SK-MEL-5 (cell line): ENCODE data around the gene CEP63. TPM values are rescaled to one million over a fixed set of nuclear protein-coding genes. Genes with fewer than 3 reads are reported as not detected.
A peak's percentile ranks its signal among the peaks of the same experiment; 100 is the strongest.
"Not testable (repeated sequence)": the region's sequence is repeated elsewhere in the genome, so short reads cannot be mapped to it uniquely, and the experiment has no call there.

Source experiments
- DNase-seq: peaks from one replicate; pipeline ENCODE4 v3.0.0-alpha.2; 2016; ENCODE audit warnings: low read depth, low spot score
- in situ Hi-C: cut with HindIII; loops from 2 replicates; pipeline ENCODE4 v1.10.0; 2016; ENCODE audit warnings: low sequenced_read_pairs, high pct_unique_total_duplicates, low pct_unique_long_range_greater_than_20kb
- total RNA-seq: library from RNA; depleted of rRNA; stranded (reverse); fragments of >200 nt; shearing (Covaris generic); gene quantifications from 2 replicates; pipeline ENCODE4 v1.2.3, GENCODE V29; 2014

CEP63 gene
- total RNA-seq, 1 experiment from 2014 or later, result 32.2 TPM

DNA sequence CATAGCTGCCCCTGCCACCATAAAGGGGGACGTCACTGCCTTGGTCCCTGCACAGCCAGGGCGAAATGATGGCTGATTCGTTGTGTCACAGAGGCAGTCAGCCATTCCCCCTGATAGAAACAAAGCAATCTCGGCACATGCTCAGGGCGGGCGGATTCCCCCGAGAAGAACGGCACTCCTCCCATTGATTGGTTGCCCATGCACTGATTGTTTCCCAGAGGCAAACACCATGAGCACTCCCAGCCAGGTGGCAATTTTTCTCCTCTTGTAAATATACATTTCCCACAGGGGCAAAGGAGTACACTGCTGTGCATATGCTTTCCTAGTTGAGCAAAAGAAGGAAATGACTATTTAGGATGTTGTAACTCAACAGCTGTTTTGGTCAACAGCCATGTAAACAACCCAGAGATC lies 108.5 kb downstream of the CEP63 start:
- DNase-seq, result no peak
- in situ Hi-C loops, result no loop called here

DNA sequence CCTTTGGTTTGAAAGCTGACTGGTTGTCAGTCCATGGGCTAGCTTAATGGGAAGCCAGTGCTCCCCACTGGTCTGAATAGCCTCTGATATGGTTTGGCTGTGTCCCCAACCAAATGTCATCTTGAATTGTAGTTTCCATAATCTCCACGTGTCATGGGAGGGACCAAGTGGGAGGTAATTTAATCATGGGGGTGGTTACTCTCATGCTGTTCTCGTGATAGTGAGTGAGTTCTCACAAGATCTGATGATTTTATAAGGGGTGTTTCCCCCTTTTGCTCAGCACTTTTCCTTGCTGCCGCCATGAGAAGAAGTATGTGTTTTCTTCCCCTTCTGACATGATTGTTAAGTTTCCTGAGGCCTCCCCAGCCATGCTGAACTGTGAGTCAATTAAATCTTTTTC lies 109.1 kb downstream of the CEP63 start:
- DNase-seq, in situ Hi-C loops: not testable (repeated sequence)

DNA sequence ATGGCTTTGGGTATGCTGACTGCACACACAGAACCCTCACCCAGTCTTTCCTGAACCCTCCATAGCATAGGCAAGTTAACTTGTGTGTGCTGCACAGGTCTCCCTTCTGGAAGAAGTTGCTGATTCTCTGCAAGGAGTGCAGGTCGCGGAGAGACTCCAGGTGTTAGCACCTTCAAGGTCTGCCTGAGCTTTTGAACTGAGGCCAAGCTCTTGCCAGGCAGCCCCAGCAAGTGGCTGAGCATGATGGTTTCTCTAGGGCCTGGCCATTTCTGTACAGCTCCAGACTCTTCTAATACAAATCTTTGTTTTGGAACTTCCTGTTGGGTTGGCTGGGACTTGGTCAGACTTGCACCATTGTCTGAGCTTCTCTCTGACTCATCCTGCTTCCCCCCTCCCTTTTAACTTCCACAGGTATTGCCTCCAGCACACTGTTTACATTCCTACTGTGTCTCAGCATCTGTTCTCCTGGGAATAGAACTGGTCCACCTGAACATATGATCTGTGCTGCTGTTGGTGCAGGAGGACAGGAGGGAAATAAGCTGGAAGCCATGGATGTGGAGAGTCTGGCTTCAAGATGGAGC lies 111.6 kb downstream of the CEP63 start:
- in situ Hi-C loops, result no loop called here
- DNase-seq, result no peak

DNA sequence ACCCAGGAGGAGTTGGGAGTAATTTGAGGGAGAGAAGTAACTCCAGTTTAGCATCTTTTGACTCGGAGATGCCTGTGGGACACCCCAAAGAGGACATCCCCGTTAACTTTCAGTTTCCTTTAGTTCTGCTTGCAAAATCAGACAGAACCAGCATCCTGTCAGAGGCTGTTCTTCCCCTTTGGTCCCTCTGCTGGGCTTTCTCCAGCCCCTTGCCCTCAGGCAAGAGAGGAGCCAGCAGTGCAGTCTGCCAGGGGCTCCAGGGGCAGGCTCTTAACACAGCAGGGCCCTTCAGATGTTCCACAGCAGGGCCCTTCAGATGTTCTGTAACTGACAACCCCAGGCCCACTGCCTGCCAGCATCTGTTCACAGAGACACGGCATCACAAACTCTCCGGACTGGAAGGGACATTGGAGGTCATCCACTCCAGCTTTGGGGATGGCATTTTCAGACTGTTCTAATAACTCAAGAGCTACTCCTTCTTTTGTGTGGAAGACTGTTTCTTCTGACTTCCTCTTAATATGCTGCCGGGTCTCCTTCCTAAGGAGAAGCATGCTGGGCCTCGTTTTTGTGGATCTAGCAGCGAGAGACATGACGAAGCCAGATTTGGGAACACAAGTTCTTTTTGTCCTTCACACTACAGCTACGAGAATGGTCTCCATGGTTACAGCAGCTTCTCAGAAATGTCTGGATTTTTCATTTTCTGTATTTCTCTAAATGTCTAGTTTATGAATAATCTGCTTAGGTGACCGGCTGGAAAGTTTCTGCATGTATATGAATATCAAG lies 113.1 kb downstream of the CEP63 start:
- no peak for DNase-seq
- in situ Hi-C loops, result no loop called here

DNA sequence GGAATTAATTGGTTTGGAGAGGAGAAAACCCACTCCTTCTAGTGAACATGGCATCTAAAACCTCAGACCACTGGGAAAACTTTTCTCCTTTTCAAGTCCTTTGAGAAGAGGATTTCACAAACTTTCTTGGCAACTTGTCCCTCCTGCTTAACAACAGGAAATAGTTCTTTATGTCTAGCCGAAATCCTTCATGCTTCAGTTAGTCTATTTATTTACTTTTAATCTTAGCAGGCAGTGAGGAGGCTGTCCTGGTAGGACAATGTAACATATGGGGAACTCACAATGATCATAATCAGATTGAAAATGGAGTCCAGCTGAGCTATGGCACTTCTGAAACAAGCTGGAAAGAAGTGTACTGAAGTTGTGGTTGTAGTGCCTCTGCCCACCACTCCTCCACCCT lies 114.3 kb downstream of the CEP63 start:
- DNase-seq, result no peak
- in situ Hi-C loops, result no loop called here

DNA sequence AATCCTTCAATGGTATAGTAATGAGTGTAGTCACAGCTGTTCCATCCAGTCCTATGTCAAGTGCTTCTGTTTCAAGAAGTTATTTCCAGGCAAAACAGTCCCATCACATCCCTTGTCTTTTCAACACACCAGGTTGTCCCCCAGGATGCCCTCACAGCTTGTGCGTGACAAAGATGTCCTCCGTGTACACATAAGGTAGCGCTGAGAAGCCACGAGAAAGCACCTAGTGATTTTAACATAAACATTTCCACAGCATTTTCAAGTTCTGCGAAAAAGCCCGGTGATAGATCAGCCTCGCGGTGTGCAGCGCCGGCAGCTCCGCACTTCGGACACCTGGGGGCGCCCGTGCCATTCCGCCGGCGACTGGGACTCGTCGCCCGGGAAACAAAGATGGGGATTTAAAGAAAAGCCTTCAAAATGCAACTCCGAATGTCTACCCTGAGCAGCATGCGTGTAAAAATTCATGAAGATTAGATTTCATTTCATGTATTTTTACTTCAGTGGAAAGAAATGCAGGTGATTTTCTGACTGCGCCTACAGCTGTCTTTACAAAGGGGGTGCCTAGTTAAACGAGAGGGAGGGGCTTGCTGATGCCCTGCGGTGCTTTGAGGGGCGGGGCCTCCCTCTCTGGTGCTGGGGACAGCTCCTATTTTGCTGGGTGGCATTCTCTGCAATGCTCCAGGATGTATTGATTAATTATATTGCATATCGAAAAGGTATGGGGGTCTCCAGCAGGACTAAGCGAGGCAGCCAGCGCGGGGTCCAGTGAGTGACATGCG lies 115.0 kb downstream of the CEP63 start:
- in situ Hi-C loops, result no loop called here
- DNase-seq, result peak; percentile 67

DNA sequence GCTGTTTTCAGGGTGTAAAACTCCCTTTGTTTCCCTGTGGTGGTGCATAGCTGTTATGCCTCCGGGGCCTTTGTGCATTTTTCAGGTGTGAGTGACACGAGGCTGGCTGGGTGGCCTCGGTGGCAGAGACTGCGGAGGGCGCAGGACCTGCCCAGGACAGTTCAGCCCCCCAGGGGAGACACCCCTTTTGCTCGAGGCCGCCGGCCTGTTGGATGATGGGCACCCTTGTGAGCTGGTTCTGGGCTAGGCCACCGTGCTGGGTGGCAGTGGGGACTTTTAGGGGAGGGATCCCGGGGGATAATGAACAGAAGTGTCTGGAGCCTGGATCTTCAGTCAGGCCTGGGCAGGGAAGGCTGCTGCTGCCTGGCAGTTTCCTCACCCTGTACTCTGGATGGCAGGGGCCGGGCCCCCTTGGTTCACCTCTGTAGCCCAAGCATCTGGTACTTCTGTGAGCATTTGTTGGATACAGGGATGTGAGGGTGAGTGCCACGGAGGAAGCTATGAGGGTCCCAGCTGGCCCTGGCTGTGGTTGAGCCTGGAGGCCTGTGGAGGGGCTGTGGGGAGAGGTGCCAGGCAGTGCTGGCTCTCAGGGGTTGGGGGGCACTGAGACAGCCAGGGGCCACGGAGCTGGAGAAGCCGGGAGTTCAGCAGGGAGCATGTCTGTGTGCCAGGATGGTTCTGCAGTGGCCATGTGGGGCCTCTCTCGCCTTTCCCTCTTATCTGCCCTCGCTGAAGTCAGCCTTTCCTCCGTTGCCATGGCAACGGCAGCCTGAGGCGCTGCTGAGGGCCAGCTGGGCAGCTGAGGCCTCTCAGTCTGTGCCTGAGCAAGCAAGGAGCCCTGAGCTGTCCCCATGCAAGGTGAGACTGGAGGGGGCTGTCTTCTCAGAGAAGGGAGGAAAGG lies 115.9 kb downstream of the CEP63 start:
- in situ Hi-C loops, result no loop called here
- no peak for DNase-seq

DNA sequence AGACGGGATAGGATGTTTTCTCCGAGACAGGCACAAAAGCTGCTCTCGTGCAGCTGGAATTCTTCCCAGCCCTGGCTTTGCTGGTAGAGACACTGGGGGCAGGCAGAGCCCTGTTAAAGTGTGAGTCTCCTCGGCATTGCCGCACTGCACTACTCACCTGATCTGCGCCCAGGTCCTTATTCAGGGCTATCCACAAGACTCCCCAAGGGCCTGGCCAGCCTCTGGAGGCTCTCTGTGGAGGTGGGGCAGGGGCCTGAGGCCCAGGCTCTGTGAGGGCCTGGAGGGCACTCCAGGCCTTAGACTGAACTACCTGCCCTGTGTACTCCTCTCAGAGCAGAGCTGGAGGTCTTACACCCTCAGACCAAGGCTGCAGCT lies 116.6 kb downstream of the CEP63 start:
- in situ Hi-C loops, result no loop called here
- no peak for DNase-seq

DNA sequence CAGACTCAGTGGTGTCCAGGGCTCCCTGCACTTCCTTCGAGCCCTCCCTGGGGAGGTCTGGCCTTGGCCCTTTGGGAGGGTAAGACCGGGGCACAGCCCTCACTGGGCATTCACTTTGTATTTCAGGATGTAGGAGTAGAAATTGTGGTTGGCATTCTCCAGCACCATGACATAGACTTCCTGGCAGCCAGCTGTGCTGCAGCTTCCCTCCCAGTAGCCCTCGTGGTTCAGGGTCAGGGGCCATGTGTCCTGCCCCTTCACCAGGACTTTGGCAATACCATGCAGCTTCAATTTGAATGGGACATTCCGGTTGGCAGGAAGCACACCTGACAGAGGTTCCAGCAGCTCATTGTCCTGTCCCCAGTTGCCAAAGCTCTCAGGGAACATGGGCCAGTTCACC lies 117.6 kb downstream of the CEP63 start:
- in situ Hi-C loops, result no loop called here
- no peak for DNase-seq

DNA sequence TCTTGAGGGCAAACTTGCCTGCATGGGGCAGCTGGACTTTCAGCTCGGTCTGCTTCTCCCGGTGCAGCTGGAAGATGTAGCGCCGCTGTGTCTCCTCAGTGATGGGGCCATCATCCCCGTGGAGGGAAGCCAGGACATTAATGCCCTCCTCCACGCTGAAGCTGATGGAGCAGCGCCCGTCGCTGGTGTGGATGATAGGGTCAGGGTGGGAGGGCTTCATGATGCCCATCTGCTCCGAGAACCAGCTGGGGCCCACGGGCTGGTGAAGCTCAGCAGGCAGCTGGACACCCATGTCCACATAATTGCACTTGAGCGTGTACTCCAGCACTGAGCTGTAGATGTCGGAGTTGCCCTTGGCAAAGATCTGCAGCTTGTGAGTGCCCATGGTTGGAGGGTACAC lies 118.1 kb downstream of the CEP63 start:
- in situ Hi-C loops, result no loop called here
- DNase-seq, result no peak

DNA sequence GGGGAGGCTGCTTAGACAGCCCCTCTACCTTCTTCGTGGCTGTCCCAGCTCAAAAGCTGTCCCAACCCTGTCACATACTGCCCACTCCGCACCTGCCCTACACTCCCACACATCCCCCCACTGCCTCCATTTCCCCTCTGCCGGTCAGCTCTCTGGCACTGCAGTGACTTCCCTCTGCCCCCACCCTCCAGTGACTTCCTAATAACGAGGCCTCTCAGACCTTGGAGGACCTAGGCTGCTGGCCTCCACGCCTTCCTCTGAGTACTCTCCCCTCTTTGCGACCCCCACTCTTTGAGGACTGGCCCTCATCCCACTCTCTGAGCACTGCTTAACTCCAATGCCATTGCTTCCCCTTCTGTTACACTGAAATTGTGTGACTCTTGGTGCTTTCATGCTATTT lies 119.7 kb downstream of the CEP63 start:
- in situ Hi-C loops, result no loop called here
- no peak for DNase-seq

DNA sequence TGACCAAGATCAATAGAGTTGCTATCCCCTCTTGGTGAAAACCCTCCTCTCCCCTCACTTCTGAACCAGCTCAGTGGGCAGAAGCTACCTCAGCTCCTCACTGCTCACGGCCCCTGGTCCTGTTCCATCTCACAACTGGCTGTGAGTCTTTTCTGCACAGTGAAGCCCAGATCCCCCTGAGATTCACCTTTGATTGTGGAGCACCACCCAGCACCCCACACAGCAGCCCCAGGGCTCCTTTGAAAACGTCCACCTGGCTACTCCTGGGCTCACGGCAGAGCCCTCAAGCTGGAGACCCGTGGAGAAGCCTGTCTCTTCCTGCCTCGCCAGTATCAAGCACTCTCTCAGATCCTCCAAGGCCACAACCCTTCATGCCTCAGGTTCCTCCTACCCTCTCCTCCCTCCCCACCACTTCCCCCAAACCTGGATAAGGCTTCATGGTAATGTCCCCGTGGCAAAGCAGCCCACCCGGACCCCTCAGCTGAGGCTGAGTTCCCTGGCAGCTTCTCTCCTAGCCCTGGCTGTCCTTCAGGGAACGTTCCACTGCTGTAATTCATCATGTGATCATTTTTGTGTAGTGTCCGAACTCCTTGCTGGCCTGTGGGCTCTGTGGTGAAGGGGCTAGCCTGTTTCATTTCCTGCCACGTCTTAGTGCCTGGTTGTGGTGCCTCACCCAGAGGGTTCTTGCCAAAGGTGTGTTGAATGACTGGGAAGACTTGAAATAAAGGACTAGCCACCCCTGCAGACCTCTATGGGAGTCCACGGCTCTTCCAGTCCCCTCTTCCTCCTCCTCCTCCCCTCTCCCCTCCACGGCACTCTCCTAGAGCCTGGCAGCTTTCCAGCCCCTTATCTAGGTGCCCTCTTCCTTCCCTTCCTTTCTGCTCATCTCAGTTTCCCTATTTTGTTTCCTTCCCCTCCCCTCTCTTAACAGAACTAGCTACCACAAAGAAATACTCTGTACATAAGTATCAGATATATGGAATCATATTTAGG lies 120.5 kb downstream of the CEP63 start:
- no peak for DNase-seq
- in situ Hi-C loops, result no loop called here

DNA sequence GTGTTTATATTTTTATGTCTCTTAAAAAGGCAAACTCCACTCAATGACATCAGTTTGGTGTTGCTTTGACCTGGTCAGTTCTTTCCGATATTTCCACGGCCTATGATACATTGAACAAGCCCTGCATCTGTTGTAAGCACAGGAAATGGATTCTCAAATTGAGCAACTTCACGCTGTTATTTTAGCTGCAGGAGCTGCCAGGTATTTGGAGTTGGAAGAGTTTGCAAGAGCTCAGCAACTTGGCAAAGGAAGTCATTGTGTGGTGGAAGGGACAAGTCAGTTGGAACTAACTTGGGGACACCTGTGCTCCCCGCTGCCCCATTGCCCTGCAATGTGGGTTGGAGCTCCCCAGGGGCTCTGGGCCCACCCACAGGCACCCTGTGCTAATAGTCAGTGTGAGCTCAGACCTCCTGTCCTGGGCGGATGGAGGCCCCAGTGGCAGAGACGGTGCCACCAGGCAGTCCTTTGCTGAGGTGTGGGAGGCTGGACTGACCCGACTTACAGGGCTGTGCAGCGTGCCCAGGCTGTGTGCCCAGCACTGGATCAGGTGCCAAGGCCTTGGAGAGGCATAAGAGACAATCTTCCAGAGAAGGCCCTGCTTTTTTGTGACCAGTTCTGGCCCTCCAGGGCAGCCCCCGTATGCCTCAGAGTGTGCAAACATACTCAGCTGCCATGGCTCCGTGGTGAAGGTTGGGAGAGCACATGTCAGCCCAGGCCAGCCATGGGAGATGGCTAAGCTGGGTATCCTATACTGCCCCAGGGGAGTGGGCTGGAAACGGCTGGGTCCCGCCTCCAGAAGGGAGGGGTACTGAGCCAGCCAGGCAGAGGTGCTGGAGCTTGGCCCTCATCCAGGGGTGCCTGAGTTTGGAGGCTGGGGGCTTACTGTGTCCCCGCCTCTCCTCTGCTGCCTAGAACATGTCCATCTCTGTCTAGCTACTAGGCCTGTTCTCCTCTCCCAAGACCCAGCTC lies 121.5 kb downstream of the CEP63 start:
- DNase-seq, result no peak
- in situ Hi-C loops, result no loop called here

DNA sequence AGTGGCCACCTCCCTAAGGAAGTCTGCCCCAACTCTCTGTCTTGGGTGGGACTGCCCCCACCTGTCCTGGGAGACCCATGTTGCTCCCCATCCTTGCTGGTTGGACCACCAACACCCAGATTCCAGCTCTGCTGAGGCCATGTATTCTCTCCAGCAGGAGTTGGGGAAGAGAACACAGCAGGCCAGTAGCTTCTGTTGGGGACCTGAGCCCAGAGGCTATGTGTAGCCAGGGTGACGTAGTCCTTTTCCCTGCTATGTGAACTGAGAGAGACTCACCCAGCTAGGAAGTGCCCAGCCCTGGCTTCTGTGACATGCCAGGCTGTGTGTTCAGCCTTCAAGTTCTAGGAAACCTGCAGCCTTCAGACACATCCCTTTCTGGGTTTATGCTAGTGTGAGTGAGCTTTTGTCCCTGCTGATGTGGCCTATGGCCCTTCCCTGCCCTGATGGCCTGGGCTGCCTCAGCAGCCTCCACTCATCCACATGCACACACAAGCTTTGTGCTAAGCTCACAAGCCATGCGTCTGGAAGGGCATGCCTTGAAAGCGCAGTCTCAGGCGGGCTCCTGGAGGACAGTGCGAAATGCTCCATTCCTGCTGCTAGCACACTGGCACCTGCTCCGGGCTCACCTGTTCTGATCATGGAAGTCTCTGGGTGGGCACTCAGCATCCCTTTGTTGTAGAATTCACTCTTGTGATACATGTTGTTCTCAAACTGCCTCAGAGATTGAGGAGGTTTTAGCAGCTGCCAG lies 122.3 kb downstream of the CEP63 start:
- no peak for DNase-seq
- in situ Hi-C loops, result no loop called here

DNA sequence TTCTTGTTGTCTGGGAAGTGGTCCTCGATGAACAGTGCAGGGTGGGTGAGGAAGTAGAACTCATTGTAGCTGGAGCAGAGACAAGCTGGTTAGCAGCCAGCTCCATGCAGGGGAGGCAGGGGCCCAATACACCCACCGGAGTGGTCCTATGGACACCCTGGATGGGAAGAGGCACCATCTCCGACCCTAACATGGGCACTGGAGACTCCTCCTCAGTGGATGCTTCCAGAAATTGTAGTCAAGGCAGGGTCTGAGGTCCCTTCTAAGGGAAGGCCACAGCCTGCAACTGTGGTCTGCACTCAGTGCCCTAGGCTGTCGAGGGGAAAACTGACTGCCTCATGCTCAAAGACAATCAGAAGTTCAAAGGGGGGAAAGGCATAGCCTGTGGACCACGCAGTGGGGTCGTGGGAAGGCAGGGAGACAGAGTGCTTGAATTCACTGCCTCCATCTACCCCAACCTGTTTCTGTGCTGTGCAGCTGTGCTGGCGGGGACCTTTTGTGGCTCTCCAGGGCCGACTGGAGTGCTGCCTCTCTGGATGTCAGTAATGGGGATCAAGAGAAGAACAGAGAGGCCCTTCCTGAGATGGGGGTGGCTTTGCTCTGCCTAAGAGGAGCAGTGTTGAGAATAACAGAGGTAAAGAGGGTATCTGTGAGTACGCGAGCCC lies 123.0 kb downstream of the CEP63 start:
- in situ Hi-C loops, result no loop called here
- no peak for DNase-seq
